HCT116 (cell line): Measurements from ENCODE around the gene CTBP2. TPM values are rescaled to one million over a fixed set of nuclear protein-coding genes. Genes with fewer than 3 reads are reported as not detected.

Experiments used
- ATAC-seq: fragments of 200-7000 bp; cut with Tn5 transposase; 2 replicates; pipeline ENCODE4 v1.9.1; 2020; ENCODE audit warnings: mild to moderate bottlenecking, moderate library complexity
- BruUV-seq: library from RNA; stranded (reverse); fragments of 400-500 nt; replicated peaks from 2 replicates; lab custom pipeline; 2021; lab: Mats Ljungman, UMichigan
- CTCF ChIA-PET: fragments of 300-600 bp; sonication (Branson Sonifier 250); formaldehyde crosslinking; loops from one replicate; lab custom pipeline; 2021; ENCODE audit warnings: antibody characterized with exemption; lab: Charles Lee
- POLR2A ChIA-PET: fragments of 300-600, 350-600 bp; sonication (Branson Sonifier 250); formaldehyde crosslinking; loops from one replicate; lab custom pipeline; 2021; ENCODE audit warnings: antibody characterized with exemption; lab: Charles Lee
- RAD21 ChIA-PET, 2 experiments: fragments of 300-600 bp; sonication (Branson Sonifier 250); formaldehyde crosslinking; loops; one replicate each; lab custom pipeline; 2023; ENCODE audit warnings: low total read pairs in 2 of 2; ENCODE audit not compliant: uncharacterized antibody in 2 of 2, unreplicated experiment in 2 of 2, low non-redundant PET in 1 of 2; lab: Charles Lee
- DNase-seq: peaks from one replicate; pipeline ENCODE4 v3.0.0-alpha.2; 2010; ENCODE audit warnings: low read depth, low spot score
- H2AFZ ChIP-seq: fragments of 200-600 bp; shearing (Covaris generic), sonication (generic); 2 replicates; pipeline ENCODE4 v1.6.1; 2017; ENCODE audit warnings: low read depth, mixed run types, mixed read lengths, antibody characterized with exemption, low read length; ENCODE audit not compliant: poor library complexity, severe bottlenecking
- H3K27ac ChIP-seq: 2 replicates; pipeline ENCODE4 v1.5.1; 2012; ENCODE audit warnings: low read depth, low read length
- H3K27me3 ChIP-seq: fragments of 200-600 bp; sonication (generic); 2 replicates; pipeline ENCODE4 v1.6.1; 2016; ENCODE audit warnings: mixed run types, low read length, mixed read lengths; ENCODE audit not compliant: insufficient read depth
- H3K36me3 ChIP-seq, 2 experiments: fragments of 200-500 bp in 1 of 2; fragments of 200-600 bp in 1 of 2; sonication (Bioruptor generic) in 1 of 2; sonication (generic) in 1 of 2; 2 replicates each; pipeline versions ENCODE4 v1.5.1 to v1.6.1; 2014 to 2016; ENCODE audit warnings: low read length in 2 of 2, inconsistent platforms in 1 of 2, mixed read lengths in 1 of 2, mixed run types in 1 of 2; ENCODE audit not compliant: insufficient read depth in 2 of 2, control insufficient read depth in 1 of 2
- H3K4me1 ChIP-seq, 2 experiments: fragments of 200-600 bp in 1 of 2; sonication (generic) in 1 of 2; 2 replicates each; pipeline versions ENCODE4 v1.5.1 to v1.6.1; 2012 to 2017; ENCODE audit warnings: low read length in 2 of 2, inconsistent platforms in 1 of 2, mild to moderate bottlenecking in 1 of 2, mixed read lengths in 1 of 2, mixed run types in 1 of 2, moderate library complexity in 1 of 2; ENCODE audit not compliant: insufficient read depth in 2 of 2, control insufficient read depth in 1 of 2
- H3K4me2 ChIP-seq: fragments of 200-600 bp; sonication (generic); 2 replicates; pipeline ENCODE4 v1.6.1; 2017; ENCODE audit warnings: mixed run types, low read length, mixed read lengths
- H3K4me3 ChIP-seq, 2 experiments: fragments of 200-600 bp in 1 of 2; sonication (generic) in 1 of 2; replicated peaks in 1 of 2; 2 replicates each; pipeline ENCODE4 v1.5.1; 2011 to 2016; ENCODE audit warnings: low read length in 2 of 2, control low read depth in 1 of 2, low read depth in 1 of 2, mild to moderate bottlenecking in 1 of 2, mixed read lengths in 1 of 2, mixed run types in 1 of 2
- H3K79me2 ChIP-seq: fragments of 200-600 bp; sonication (generic); 2 replicates; pipeline ENCODE4 v1.6.1; 2017; ENCODE audit warnings: mild to moderate bottlenecking, mixed run types, low read length, moderate library complexity, mixed read lengths; ENCODE audit not compliant: insufficient read depth
- H3K9ac ChIP-seq: fragments of 200-600 bp; sonication (generic); 2 replicates; pipeline ENCODE4 v1.6.1; 2016; ENCODE audit warnings: low read length, mixed read lengths
- H3K9me2 ChIP-seq: fragments of 200-600 bp; sonication (generic), shearing (Covaris generic); 2 replicates; pipeline ENCODE4 v1.6.1; 2017; ENCODE audit warnings: mixed run types, mild to moderate bottlenecking, moderate library complexity; ENCODE audit not compliant: insufficient read depth
- H3K9me3 ChIP-seq, 2 experiments: fragments of 200-500 bp in 1 of 2; fragments of 200-600 bp in 1 of 2; sonication (Bioruptor generic) in 1 of 2; sonication (generic) in 1 of 2; 2 replicates each; pipeline ENCODE4 v1.6.1; 2014 to 2017; ENCODE audit warnings: low read length in 2 of 2, mixed read lengths in 2 of 2, inconsistent platforms in 1 of 2, low read depth in 1 of 2, mild to moderate bottlenecking in 1 of 2, mixed run types in 1 of 2, moderate library complexity in 1 of 2; ENCODE audit not compliant: control insufficient read depth in 1 of 2, insufficient read depth in 1 of 2
- H4K20me1 ChIP-seq: fragments of 200-600 bp; sonication (generic), shearing (Covaris generic); 2 replicates; pipeline ENCODE4 v1.6.1; 2017; ENCODE audit warnings: mixed run types, mild to moderate bottlenecking, moderate library complexity; ENCODE audit not compliant: insufficient read depth
- CBX3 ChIP-seq: IDR thresholded peaks from 2 replicates; pipeline ENCODE4 v1.6.1; 2012; ENCODE audit warnings: low read depth
- EGR1 ChIP-seq: IDR thresholded peaks from 2 replicates; pipeline ENCODE4 v1.6.1; 2012; ENCODE audit warnings: low read depth
- EZH2 ChIP-seq: fragments of 200-600 bp; sonication (generic); IDR thresholded peaks from 2 replicates; pipeline ENCODE4 v1.6.1; 2017; ENCODE audit warnings: antibody characterized with exemption, mixed run types
- EZH2phosphoT487 ChIP-seq: fragments of 200-600 bp; IDR thresholded peaks from 2 replicates; pipeline ENCODE4 v1.6.1; 2018; ENCODE audit warnings: antibody characterized with exemption, borderline replicate concordance
- FOSL1 ChIP-seq: IDR thresholded peaks from 2 replicates; pipeline ENCODE4 v1.6.1; 2012; ENCODE audit warnings: low read depth
- JUND ChIP-seq: IDR thresholded peaks from 2 replicates; pipeline ENCODE4 v1.6.1; 2012
- POLR2AphosphoS5 ChIP-seq: IDR thresholded peaks from 2 replicates; pipeline ENCODE4 v1.6.1; 2011; ENCODE audit warnings: mild to moderate bottlenecking, low read depth, low read length, moderate library complexity
- RAD21 ChIP-seq: IDR thresholded peaks from 2 replicates; pipeline ENCODE4 v1.6.1; 2012; ENCODE audit warnings: low read depth, mild to moderate bottlenecking
- SP1 ChIP-seq: IDR thresholded peaks from 2 replicates; pipeline ENCODE4 v1.6.1; 2012; ENCODE audit warnings: low read depth
- TCF7L2 ChIP-seq: IDR thresholded peaks from 2 replicates; pipeline ENCODE4 v1.7.0; 2011; ENCODE audit warnings: borderline replicate concordance, inconsistent platforms; ENCODE audit not compliant: insufficient read depth, insufficient read length; ENCODE audit errors: extremely low read depth
- YY1 ChIP-seq: IDR thresholded peaks from 2 replicates; pipeline ENCODE4 v1.6.1; 2011; ENCODE audit warnings: low read length, low read depth, moderate library complexity, mild to moderate bottlenecking; ENCODE audit not compliant: insufficient replicate concordance; ENCODE audit errors: extremely low read depth
- intact Hi-C: fragments of 100-400 bp; cut with micrococcal nuclease; formaldehyde crosslinking; loops from 2 replicates; pipeline ENCODE4 v1.10.0; 2022
- total RNA-seq: library from RNA; stranded (reverse); gene quantifications from one replicate; pipeline ENCODE4 v1.2.1, GENCODE V29; 2021; ENCODE audit not compliant: unreplicated experiment
- TF ChIP-seq, protein P1 (sequence below), 3 experiments: fragments of 200-600 bp in 1 of 3; sonication (generic) in 1 of 3; IDR thresholded peaks in 2 of 3; conservative IDR thresholded peaks in 1 of 3; 2 replicates each; pipeline ENCODE4 v1.5.1; 2012 to 2017; ENCODE audit warnings: low read depth in 2 of 3, low read length in 2 of 3, antibody characterized with exemption in 1 of 3, borderline replicate concordance in 1 of 3, control low read depth in 1 of 3, mild to moderate bottlenecking in 1 of 3, mixed read lengths in 1 of 3, mixed run types in 1 of 3, moderate library complexity in 1 of 3; ENCODE audit not compliant: insufficient read depth in 1 of 3
- TF ChIP-seq, protein P2 (sequence below): IDR thresholded peaks from 2 replicates; pipeline ENCODE4 v1.6.1; 2012; ENCODE audit warnings: low read depth

CTBP2 gene
- total RNA-seq, 1 experiment from 2014 or later = 144 TPM

DNA sequence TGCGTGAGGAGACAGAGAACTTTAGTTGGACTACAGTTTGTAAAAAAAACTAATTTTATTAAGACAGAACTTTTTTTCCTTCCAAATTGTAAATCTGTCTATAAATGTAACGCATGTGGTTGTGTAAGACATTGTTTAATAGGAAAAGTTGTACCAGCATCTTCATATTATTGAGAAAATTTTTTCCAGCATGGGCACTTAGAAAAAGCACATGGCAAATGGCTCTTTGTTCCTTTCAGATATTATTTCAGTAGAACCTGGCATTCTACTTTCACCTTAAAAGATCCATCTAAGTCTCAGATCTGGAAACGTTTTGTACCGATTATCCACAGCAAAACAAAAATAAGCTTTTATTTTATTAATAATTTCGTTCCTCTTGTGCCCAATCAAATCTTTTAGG lies 175.2 kb downstream of the CTBP2 start:
- peaks cover 13% of the 10 kb centered on the region for H3K79me2 ChIP-seq
- no peaks in the 10 kb centered on the region for H3K9me3 ChIP-seq
- no peaks in the 10 kb centered on the region for H3K4me1 ChIP-seq
- no peak for TF ChIP-seq EZH2phosphoT487
- 0 out of 2 replicates have a peak, but pooled peaks have one; percentile 20 for TF ChIP-seq POLR2AphosphoS5
- no peak for TF ChIP-seq EGR1
- TF ChIP-seq, protein P1, sequence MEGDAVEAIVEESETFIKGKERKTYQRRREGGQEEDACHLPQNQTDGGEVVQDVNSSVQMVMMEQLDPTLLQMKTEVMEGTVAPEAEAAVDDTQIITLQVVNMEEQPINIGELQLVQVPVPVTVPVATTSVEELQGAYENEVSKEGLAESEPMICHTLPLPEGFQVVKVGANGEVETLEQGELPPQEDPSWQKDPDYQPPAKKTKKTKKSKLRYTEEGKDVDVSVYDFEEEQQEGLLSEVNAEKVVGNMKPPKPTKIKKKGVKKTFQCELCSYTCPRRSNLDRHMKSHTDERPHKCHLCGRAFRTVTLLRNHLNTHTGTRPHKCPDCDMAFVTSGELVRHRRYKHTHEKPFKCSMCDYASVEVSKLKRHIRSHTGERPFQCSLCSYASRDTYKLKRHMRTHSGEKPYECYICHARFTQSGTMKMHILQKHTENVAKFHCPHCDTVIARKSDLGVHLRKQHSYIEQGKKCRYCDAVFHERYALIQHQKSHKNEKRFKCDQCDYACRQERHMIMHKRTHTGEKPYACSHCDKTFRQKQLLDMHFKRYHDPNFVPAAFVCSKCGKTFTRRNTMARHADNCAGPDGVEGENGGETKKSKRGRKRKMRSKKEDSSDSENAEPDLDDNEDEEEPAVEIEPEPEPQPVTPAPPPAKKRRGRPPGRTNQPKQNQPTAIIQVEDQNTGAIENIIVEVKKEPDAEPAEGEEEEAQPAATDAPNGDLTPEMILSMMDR (IDR thresholded peaks at IDR 0.05 in 2 of 3, conservative IDR thresholded peaks at IDR 0.05 in 1 of 3; ENCODE audit: borderline replicate concordance in 1 of 3, insufficient read depth in 1 of 3, low read depth in 2 of 3, low read length in 2 of 3) = no peak
- TF ChIP-seq TCF7L2 = no peak
- TF ChIP-seq CBX3 = no peak
- TF ChIP-seq, all 23 proteins: peak for 1
- ChIA-PET POLR2A (no interaction called here), CTCF (no interaction called here), RAD21 (no interaction called here)
- no peak overlapping the region for H3K4me2 ChIP-seq
- DNase-seq (no peak), ATAC-seq (no peak)
- no peak overlapping the region for H2AFZ ChIP-seq
- BruUV-seq = TSS peak; percentile 6
- intact Hi-C loops = loop anchor here (10.0 kb wide), 1 partner anchor 450 kb away; no protein-coding TSS in a partner anchor
- no peak overlapping the region for H3K9ac ChIP-seq
- H3K9me2 ChIP-seq = no peaks in the 10 kb centered on the region
- no peaks in the 10 kb centered on the region for H3K27me3 ChIP-seq
- H3K36me3 ChIP-seq = peaks cover 35 to 51% of the 10 kb centered on the region in 2 experiments
- H3K4me3 ChIP-seq = no peak overlapping the region
- no peak overlapping the region for H3K27ac ChIP-seq
- peaks cover 14% of the 10 kb centered on the region; the same call in 1 of the 2 replicates for H4K20me1 ChIP-seq

DNA sequence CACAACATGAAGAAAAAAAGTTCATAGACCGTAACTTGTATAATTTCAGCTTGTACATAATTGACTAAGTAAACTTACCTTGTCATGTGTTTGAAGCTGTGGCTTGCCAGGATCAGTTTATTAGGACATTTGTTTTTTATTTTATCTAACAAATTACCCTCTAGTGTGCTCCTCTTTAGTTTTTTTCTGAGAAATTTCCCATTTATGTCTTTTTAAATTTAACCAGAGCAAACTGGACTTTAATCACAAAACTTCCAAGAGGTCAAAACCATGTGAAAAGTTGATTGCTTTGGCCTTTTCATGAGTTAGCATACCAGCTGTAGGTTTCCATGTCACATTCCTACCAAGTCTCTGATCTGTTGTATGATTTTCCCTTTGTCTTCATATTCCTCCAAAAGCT lies 176.0 kb downstream of the CTBP2 start:
- no peak overlapping the region for H3K4me2 ChIP-seq
- BruUV-seq = no TSS peak
- CTCF ChIA-PET = no interaction called here
- TF ChIP-seq CBX3 (no peak), JUND (no peak), EGR1 (no peak), EZH2 (no peak), RAD21 (no peak), FOSL1 (no peak), POLR2AphosphoS5 (no peak), SP1 (no peak), YY1 (no peak)
- TF ChIP-seq, protein P2, sequence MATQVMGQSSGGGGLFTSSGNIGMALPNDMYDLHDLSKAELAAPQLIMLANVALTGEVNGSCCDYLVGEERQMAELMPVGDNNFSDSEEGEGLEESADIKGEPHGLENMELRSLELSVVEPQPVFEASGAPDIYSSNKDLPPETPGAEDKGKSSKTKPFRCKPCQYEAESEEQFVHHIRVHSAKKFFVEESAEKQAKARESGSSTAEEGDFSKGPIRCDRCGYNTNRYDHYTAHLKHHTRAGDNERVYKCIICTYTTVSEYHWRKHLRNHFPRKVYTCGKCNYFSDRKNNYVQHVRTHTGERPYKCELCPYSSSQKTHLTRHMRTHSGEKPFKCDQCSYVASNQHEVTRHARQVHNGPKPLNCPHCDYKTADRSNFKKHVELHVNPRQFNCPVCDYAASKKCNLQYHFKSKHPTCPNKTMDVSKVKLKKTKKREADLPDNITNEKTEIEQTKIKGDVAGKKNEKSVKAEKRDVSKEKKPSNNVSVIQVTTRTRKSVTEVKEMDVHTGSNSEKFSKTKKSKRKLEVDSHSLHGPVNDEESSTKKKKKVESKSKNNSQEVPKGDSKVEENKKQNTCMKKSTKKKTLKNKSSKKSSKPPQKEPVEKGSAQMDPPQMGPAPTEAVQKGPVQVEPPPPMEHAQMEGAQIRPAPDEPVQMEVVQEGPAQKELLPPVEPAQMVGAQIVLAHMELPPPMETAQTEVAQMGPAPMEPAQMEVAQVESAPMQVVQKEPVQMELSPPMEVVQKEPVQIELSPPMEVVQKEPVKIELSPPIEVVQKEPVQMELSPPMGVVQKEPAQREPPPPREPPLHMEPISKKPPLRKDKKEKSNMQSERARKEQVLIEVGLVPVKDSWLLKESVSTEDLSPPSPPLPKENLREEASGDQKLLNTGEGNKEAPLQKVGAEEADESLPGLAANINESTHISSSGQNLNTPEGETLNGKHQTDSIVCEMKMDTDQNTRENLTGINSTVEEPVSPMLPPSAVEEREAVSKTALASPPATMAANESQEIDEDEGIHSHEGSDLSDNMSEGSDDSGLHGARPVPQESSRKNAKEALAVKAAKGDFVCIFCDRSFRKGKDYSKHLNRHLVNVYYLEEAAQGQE = no peak

More for the DNA sequence above, 176.0 kb downstream of the CTBP2 start:
- intact Hi-C loops = loop anchor here (10.0 kb wide), 1 partner anchor 450 kb away; no protein-coding TSS in a partner anchor
- no peak for ATAC-seq
- no peaks in the 10 kb centered on the region for H3K9me2 ChIP-seq
- H2AFZ ChIP-seq = no peak overlapping the region
- H3K36me3 ChIP-seq = peaks cover 35 to 48% of the 10 kb centered on the region in 2 experiments
- H3K4me1 ChIP-seq = no peaks in the 10 kb centered on the region
- peaks cover 20% of the 10 kb centered on the region for H3K79me2 ChIP-seq
- no peak for DNase-seq
- H4K20me1 ChIP-seq = peaks cover 14% of the 10 kb centered on the region; the same call in 1 of the 2 replicates
- H3K27me3 ChIP-seq = no peaks in the 10 kb centered on the region
- ChIA-PET POLR2A (no interaction called here), RAD21 (no interaction called here)
- no peak overlapping the region for H3K9ac ChIP-seq
- no peak overlapping the region for H3K4me3 ChIP-seq
- no peak overlapping the region for H3K27ac ChIP-seq
- H3K9me3 ChIP-seq = no peaks in the 10 kb centered on the region
